ENCODE data around the gene CDC42EP1. TPM values are rescaled to one million over a fixed set of nuclear protein-coding genes. Genes with fewer than 3 reads are reported as not detected.

The CDC42EP1 gene
- total RNA-seq, 1 experiment from 2014 or later, result 62.5 TPM

DNA sequence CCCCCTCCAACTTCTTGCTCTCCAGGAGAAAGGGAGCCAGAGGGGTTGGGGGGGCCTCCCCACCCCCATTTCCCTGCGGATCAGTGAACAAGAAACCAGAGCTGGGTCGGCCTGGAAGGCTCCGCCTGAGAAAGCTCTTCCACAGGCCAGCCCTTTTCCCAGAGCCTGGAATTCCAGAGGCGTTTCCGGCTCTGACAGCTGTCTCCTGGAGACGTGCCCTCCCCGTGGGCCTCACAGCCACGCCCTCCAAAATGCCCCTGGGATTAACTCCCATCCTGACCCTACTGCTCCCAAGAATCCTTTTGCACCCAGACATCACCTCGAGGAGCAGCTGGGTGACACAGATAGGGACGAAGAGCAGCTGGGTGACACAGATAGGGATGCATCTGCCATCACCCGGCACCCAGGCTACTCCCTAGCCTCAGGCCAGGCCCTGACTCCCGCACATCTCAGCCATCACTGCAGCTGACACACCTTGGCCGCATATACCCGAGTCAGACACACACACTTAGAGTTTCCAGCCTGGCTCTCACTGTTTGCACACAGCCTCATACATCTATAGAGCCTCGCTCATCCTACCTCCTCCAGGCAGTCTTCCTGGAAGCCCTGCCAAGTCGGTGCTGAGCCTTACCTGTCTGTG lies 7.6 kb upstream of the CDC42EP1 start:
- POLR2A ChIA-PET, result interaction anchor here (0.6 kb wide), 1 partner anchor 224 kb away, joined by 3 read pairs; no protein-coding TSS in a partner anchor
- in situ Hi-C loops (cut with HindIII; ENCODE audit: low pct_unique_long_range_greater_than_20kb, low sequenced_read_pairs) (no loop called here), intact Hi-C loops (cut with micrococcal nuclease; ENCODE audit: unreplicated experiment) (no loop called here)
- BruUV-seq (replicated peaks), result no TSS peak
- no peaks in the 10 kb centered on the region for H3K9me3 ChIP-seq (ENCODE audit: control insufficient read depth, insufficient read depth, low read depth, low read length)
- no peak for ATAC-seq
- H3K4me3 ChIP-seq (ENCODE audit: low read depth in 2 of 2, low read length in 2 of 2), result no peak overlapping the region
- no peak overlapping the region for H3K27ac ChIP-seq (ENCODE audit: low read length)
- no peak for TF ChIP-seq SIN3A (IDR thresholded peaks at IDR 0.05; ENCODE audit: borderline replicate concordance, insufficient read depth, low read depth, low read length)
- TF ChIP-seq CTCF (IDR thresholded peaks at IDR 0.05), result no peak
- TF ChIP-seq POLR2AphosphoS5 (IDR thresholded peaks at IDR 0.05; ENCODE audit: low read depth, low read length), result no peak
- TF ChIP-seq REST (IDR thresholded peaks at IDR 0.05; ENCODE audit: insufficient read depth in 1 of 2, low read depth in 2 of 2, low read length in 1 of 2), result no peak
- no peak for TF ChIP-seq TCF7L2 (IDR thresholded peaks at IDR 0.05; ENCODE audit: low read depth, low read length)
- H3K4me1 ChIP-seq (ENCODE audit: control insufficient read depth, insufficient read depth, low read length), result peaks cover 16% of the 10 kb centered on the region
- CTCF ChIA-PET, result no interaction called here
- H3K27me3 ChIP-seq (ENCODE audit: control insufficient read depth, insufficient read depth, low read length), result no peaks in the 10 kb centered on the region
- no peak for DNase-seq (ENCODE audit: low read depth, low spot score)
- H3K36me3 ChIP-seq (ENCODE audit: control insufficient read depth, insufficient read depth, low read length), result no peaks in the 10 kb centered on the region

DNA sequence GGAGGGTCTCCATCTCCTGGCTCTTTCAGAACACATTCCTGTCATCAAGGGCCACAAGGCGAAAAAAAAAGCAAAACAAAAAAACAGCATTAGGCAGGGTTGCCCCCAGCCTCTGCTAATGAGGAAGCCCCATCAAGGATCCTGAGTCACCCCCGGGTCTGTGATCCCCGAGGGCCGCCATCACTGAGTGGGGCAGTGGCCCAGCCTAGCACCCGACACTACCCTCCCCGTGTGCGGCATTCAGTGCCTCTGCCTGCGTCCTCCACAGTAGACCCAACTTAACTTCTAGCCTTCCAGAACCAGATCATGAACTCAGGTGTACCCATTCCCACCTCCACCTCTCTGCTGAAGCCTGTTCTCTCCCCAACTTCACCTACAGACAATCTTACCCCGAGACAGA lies 6.6 kb upstream of the CDC42EP1 start:
- in situ Hi-C loops (cut with HindIII; ENCODE audit: low pct_unique_long_range_greater_than_20kb, low sequenced_read_pairs) (no loop called here), intact Hi-C loops (cut with micrococcal nuclease; ENCODE audit: unreplicated experiment) (no loop called here)
- Histone ChIP-seq H3K27me3 (ENCODE audit: control insufficient read depth, insufficient read depth, low read length) (no peaks in the 10 kb centered on the region), H3K27ac (ENCODE audit: low read length) (no peak overlapping the region), H3K4me1 (ENCODE audit: control insufficient read depth, insufficient read depth, low read length) (peaks cover 16% of the 10 kb centered on the region), H3K4me3 (ENCODE audit: low read depth in 2 of 2, low read length in 2 of 2) (no peak overlapping the region), H3K36me3 (ENCODE audit: control insufficient read depth, insufficient read depth, low read length) (no peaks in the 10 kb centered on the region), H3K9me3 (ENCODE audit: control insufficient read depth, insufficient read depth, low read depth, low read length) (no peaks in the 10 kb centered on the region)
- ChIA-PET POLR2A (no interaction called here), CTCF (no interaction called here)
- DNase-seq (ENCODE audit: low read depth, low spot score), result no peak
- no TSS peak for BruUV-seq (replicated peaks)
- TF ChIP-seq TCF7L2 (IDR thresholded peaks at IDR 0.05; ENCODE audit: low read depth, low read length), result no peak
- no peak for TF ChIP-seq POLR2AphosphoS5 (IDR thresholded peaks at IDR 0.05; ENCODE audit: low read depth, low read length)
- TF ChIP-seq REST (IDR thresholded peaks at IDR 0.05; ENCODE audit: insufficient read depth in 1 of 2, low read depth in 2 of 2, low read length in 1 of 2), result no peak
- no peak for TF ChIP-seq CTCF (IDR thresholded peaks at IDR 0.05)
- TF ChIP-seq SIN3A (IDR thresholded peaks at IDR 0.05; ENCODE audit: borderline replicate concordance, insufficient read depth, low read depth, low read length), result no peak
- ATAC-seq, result no peak
